Nephron progenitor cell (in vitro differentiated cells): ENCODE results near the gene NECTIN2.
A peak's percentile ranks its signal among the peaks of the same experiment; 100 is the strongest.

Experiments
- DNase-seq: peaks from one replicate; pipeline ENCODE4 v3.0.0; 2021
- H3K27ac Mint-ChIP-seq: 2 replicates; pipeline ENCODE4 v1.8.0; 2021; ENCODE audit warnings: mild to moderate bottlenecking, moderate library complexity, mixed read lengths
- H3K27me3 Mint-ChIP-seq: 2 replicates; pipeline ENCODE4 v1.8.0; 2021; ENCODE audit warnings: mild to moderate bottlenecking, low read depth, mixed read lengths; ENCODE audit not compliant: poor library complexity
- H3K36me3 Mint-ChIP-seq: 2 replicates; pipeline ENCODE4 v1.8.0; 2021; ENCODE audit warnings: low read depth, mixed read lengths
- H3K4me1 Mint-ChIP-seq: 2 replicates; pipeline ENCODE4 v1.8.0; 2021; ENCODE audit warnings: mixed read lengths
- H3K4me3 Mint-ChIP-seq: 2 replicates; pipeline ENCODE4 v1.8.0; 2021; ENCODE audit warnings: mild to moderate bottlenecking, moderate library complexity, mixed read lengths
- H3K9me3 Mint-ChIP-seq: 2 replicates; pipeline ENCODE4 v1.8.0; 2021; ENCODE audit warnings: mild to moderate bottlenecking, moderate library complexity, mixed read lengths
- TF ChIP-seq, protein P1 (sequence below): fragments of 200-600 bp; sonication (generic); IDR thresholded peaks from 2 replicates; pipeline ENCODE4 v1.5.0; 2021; ENCODE audit warnings: antibody characterized with exemption

NECTIN2 gene

DNA sequence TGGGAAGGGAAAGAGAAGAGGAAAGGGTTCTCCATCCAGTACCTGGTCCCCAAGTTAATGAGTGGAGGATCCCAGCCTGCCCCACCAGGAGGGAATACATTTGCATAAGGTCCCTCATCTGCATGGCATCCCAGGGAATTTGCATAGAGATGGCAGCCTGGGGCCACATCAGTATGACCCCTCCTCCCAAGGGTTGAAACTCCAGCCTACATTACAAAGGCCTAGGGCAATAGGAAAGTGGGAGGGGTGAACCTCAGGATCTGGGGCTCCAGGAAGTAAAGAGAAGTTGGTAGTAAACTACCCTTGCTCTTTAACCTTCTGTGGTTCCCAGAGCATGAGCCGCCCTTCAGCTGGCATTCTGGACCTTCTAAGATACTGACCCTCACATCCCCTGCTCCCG, 6.8 kb upstream of the NECTIN2 start:
- Mint-ChIP-seq H3K9me3 (no peaks in the 10 kb centered on the region), H3K4me3 (no peak overlapping the region), H3K4me1 (no peaks in the 10 kb centered on the region), H3K27ac (no peak overlapping the region), H3K27me3 (peaks cover 34% of the 10 kb centered on the region), H3K36me3 (no peaks in the 10 kb centered on the region)
- TF ChIP-seq, protein P1, sequence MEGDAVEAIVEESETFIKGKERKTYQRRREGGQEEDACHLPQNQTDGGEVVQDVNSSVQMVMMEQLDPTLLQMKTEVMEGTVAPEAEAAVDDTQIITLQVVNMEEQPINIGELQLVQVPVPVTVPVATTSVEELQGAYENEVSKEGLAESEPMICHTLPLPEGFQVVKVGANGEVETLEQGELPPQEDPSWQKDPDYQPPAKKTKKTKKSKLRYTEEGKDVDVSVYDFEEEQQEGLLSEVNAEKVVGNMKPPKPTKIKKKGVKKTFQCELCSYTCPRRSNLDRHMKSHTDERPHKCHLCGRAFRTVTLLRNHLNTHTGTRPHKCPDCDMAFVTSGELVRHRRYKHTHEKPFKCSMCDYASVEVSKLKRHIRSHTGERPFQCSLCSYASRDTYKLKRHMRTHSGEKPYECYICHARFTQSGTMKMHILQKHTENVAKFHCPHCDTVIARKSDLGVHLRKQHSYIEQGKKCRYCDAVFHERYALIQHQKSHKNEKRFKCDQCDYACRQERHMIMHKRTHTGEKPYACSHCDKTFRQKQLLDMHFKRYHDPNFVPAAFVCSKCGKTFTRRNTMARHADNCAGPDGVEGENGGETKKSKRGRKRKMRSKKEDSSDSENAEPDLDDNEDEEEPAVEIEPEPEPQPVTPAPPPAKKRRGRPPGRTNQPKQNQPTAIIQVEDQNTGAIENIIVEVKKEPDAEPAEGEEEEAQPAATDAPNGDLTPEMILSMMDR, result no peak
- DNase-seq, result no peak

DNA sequence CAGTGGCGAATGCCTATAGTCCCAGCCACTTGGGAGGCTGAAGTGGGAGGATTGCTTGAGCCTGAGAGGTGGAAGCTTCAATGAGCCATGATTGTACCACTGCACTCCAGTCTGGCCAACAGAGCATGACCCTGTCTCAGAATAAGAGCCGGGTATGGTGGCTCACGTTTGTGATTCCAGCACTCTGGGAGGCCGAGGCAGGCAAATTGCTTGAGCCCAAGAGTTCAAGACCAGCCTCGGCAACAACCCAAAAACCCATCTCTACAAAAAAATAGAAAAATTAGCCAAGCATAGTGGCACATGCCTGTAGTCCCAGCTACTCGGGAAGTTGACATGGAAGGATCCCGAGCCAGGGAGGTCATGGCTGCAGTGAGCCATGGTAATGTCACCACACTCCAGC, 5.3 kb upstream of the NECTIN2 start:
- Mint-ChIP-seq H3K36me3 (no peaks in the 10 kb centered on the region), H3K4me3 (no peak overlapping the region), H3K4me1 (peaks cover 6% of the 10 kb centered on the region), H3K9me3 (no peaks in the 10 kb centered on the region), H3K27ac (no peak overlapping the region), H3K27me3 (peaks cover 30% of the 10 kb centered on the region)
- TF ChIP-seq, protein P1, result no peak
- DNase-seq, result no peak

DNA sequence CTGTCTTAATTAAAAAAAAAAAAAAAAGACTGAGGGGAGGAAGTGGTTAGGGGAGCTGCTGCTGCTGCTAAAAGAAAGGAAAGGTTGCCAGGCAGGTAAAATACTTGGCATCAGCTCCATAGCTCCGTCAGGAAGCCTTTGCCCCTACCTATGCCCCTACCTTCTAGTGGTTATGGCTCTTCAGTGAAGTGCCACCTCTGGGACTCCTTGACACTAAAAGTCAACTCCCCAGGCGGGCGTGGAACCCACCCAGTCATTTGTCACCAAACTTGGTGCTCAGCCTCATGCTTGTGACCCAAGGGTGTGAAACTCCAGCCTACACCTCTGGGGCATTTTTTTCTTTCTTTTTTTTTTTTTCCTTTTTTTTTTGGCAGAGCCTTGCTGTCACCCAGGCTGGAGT, 4.9 kb upstream of the NECTIN2 start:
- Mint-ChIP-seq H3K36me3 (no peaks in the 10 kb centered on the region), H3K9me3 (no peaks in the 10 kb centered on the region), H3K4me3 (no peak overlapping the region), H3K27ac (no peak overlapping the region), H3K27me3 (peaks cover 25% of the 10 kb centered on the region), H3K4me1 (peaks cover 6% of the 10 kb centered on the region)
- no peak for DNase-seq
- TF ChIP-seq, protein P1, result no peak

DNA sequence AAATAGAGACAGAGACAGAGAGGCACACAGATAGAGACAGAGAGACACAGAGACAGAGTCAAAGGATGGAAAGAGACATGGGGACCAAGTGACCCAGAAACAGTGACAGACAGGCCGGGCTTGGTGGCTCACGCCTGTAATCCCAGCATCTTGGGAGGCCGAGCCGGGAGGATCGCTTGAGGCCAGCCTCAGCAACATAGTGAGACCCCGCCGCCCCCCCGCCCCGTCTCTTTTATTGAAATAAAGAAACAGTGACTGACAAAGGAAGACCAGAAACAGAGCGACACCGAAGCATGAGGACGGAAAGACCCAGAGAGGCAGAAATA, 848 bp upstream of the NECTIN2 start:
- TF ChIP-seq, protein P1, result no peak
- peaks cover 2% of the 10 kb centered on the region for H3K27me3 Mint-ChIP-seq
- H3K4me1 Mint-ChIP-seq, result peaks cover 29% of the 10 kb centered on the region
- peak overlapping the region; percentile 97 for H3K27ac Mint-ChIP-seq
- no peaks in the 10 kb centered on the region for H3K9me3 Mint-ChIP-seq
- H3K4me3 Mint-ChIP-seq, result peak overlapping the region; percentile 91
- DNase-seq, result no peak
- no peaks in the 10 kb centered on the region for H3K36me3 Mint-ChIP-seq

DNA sequence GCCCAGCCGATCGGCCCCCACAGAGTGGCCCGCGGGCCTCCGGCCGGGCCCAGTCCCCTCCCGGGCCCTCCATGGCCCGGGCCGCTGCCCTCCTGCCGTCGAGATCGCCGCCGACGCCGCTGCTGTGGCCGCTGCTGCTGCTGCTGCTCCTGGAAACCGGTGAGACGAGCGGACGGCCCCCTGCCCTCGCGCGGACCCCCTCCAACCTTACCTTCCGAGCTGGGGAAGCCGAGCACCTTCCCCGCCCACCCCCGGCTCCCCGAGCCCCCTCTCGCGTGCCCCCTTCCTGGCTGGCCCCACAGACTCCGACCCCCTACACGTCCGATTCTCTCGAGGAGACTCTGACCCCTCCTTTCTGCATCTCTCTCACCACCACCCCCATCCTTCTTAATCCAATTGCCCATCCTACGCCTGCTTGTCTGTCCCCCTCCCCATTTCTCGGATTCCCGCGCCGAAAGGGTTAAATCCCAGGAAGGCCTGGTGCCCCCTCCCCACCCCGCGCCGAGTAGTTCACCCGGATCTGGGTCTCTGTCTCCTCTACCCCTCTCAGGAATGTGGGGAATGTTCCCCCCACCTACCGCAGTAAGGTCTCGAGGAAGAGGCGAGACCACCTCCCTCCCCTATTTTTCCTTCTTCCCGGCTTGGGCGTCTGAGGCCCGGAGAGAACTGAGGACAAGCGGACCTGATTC, 502 bp downstream of the NECTIN2 start:
- no peaks in the 10 kb centered on the region for H3K36me3 Mint-ChIP-seq
- peak overlapping the region; percentile 99 for H3K4me3 Mint-ChIP-seq
- peak; percentile 80 for DNase-seq
- peaks cover 2% of the 10 kb centered on the region for H3K27me3 Mint-ChIP-seq
- peak overlapping the region; percentile 100 for H3K27ac Mint-ChIP-seq
- TF ChIP-seq, protein P1, result no peak
- peaks cover 43% of the 10 kb centered on the region for H3K4me1 Mint-ChIP-seq
- H3K9me3 Mint-ChIP-seq, result no peaks in the 10 kb centered on the region
